Endothelial cell of hepatic sinusoid (primary cell): ENCODE data around the gene TSC22D4.
"Not testable (repeated sequence)": the region's sequence is repeated elsewhere in the genome, so short reads cannot be mapped to it uniquely, and the experiment has no call there.

Experiments
- in situ Hi-C: cut with HindIII; loops from 2 replicates; pipeline ENCODE4 v1.10.0; 2017; ENCODE audit warnings: low sequenced_read_pairs

TSC22D4 gene

GRCh38 chr7:100478958-100479660 is at the start of gene TSC22D4:
Gene TSC22D4 (minus strand): TSS chr7:100479214. CDS start chr7:100478038, 1,176 bp downstream.
- in situ Hi-C loops, result no loop called here

- in situ Hi-C loops, result not testable (repeated sequence)
These were observed 49.3 kb upstream of the TSC22D4 start for GRCh38 chr7:100528108-100528866.

GRCh38 chr7:100523192-100523591 is 44.2 kb upstream of the TSC22D4 start:
- in situ Hi-C loops, result not testable (repeated sequence)

GRCh38 chr7:100521909-100522593 is 43.0 kb upstream of the TSC22D4 start:
- in situ Hi-C loops, result not testable (repeated sequence)

GRCh38 chr7:100521076-100521475 is 42.1 kb upstream of the TSC22D4 start:
- in situ Hi-C loops, result no loop called here

GRCh38 chr7:100520138-100520537 is 41.1 kb upstream of the TSC22D4 start:
- in situ Hi-C loops, result no loop called here

- in situ Hi-C loops, result no loop called here
These were observed 40.6 kb upstream of the TSC22D4 start for GRCh38 chr7:100519580-100519979.

GRCh38 chr7:100517305-100517704 is 38.3 kb upstream of the TSC22D4 start:
- in situ Hi-C loops, result no loop called here

- in situ Hi-C loops, result no loop called here
These were observed 37.3 kb upstream of the TSC22D4 start for GRCh38 chr7:100516135-100516812.

GRCh38 chr7:100515072-100515532 is 36.1 kb upstream of the TSC22D4 start:
- in situ Hi-C loops, result no loop called here

- in situ Hi-C loops, result no loop called here
These were observed 34.3 kb upstream of the TSC22D4 start for GRCh38 chr7:100513212-100513810.

- in situ Hi-C loops, result no loop called here
These were observed 31.6 kb upstream of the TSC22D4 start for GRCh38 chr7:100510437-100511239.

GRCh38 chr7:100509231-100509630 is 30.2 kb upstream of the TSC22D4 start:
- in situ Hi-C loops, result no loop called here

GRCh38 chr7:100506356-100506923 is 27.4 kb upstream of the TSC22D4 start:
- in situ Hi-C loops, result no loop called here

- in situ Hi-C loops, result no loop called here
These were observed 26.0 kb upstream of the TSC22D4 start for GRCh38 chr7:100504887-100505611.

- in situ Hi-C loops, result not testable (repeated sequence)
These were observed 25.0 kb upstream of the TSC22D4 start for GRCh38 chr7:100504031-100504430.

- in situ Hi-C loops, result not testable (repeated sequence)
These were observed 21.7 kb upstream of the TSC22D4 start for GRCh38 chr7:100500743-100501142.

GRCh38 chr7:100496509-100496908 is 17.5 kb upstream of the TSC22D4 start:
- in situ Hi-C loops, result no loop called here
